Skin epidermis (tissue), 12 donors: ENCODE results near the gene EIPR1.

ENCODE experiments used
- H3K27ac ChIP-seq, 21 experiments: fragments of 200-600 bp; sonication (generic) in 11 of 21; one replicate each; pipeline ENCODE4 v1.5.0; 2020; ENCODE audit warnings: mild to moderate bottlenecking in 3 of 21, inconsistent platforms in 2 of 21, moderate library complexity in 2 of 21
- H3K4me3 ChIP-seq, 7 experiments: fragments of 200-600 bp; sonication (generic) in 2 of 7; one replicate each; pipeline ENCODE4 v1.5.0; 2020; ENCODE audit warnings: inconsistent platforms in 2 of 7, mild to moderate bottlenecking in 2 of 7, moderate library complexity in 1 of 7

Gene EIPR1

DNA sequence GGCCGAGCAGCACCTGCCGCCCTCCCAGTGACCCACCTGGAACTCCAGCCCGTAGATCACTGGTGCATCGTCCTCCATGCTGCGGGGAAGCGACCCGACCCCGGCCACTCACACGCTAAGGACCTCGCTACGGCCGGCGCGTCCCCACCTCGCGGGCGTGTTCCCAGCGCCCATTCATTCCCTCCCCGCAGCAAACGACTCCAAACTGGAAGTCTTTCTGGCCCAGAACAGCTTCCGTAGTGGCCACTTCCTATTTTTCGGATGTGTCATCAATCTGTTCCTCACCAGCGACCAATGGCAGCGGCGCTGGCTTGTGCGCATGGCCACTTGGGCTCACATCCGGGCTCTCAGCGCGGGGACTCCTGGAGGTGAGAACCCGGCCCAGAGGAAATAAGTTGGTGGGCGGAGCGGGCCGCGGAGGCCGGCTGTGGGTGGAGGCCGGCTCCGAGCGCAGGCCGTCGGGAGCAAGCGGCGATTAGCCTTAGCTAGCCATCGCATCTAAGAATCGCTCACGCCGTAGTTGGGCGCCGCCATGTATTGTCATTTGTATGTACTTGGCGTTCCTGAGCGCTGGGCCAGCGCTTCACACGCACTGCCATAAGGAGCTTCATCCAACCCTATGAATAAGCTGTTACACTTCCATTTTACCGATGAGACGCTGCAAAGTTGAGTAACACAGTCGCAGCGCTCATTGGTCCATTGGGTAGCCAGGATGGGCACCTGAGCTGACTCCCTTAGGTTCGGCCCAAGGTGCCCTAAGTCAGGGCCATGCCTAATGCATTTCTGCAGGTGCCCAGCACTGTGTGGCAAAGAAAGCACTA, at the start of gene EIPR1:
TSS of gene EIPR1 (minus strand) at position 207 of the 821 bp plus-strand sequence. CDS start at position 78, 129 bp downstream.
- Histone ChIP-seq H3K4me3 (peak within 1 kb of the TSS; percentile 70 to 98 (median 84)), H3K27ac (peak within 1 kb of the TSS in 20 of 21 experiments; percentile 56 to 93 (median 83))

- H3K27ac ChIP-seq, result no peak overlapping the region
- no peak overlapping the region for H3K4me3 ChIP-seq
Measured at GRCh38 chr2:3427272-3427671, 49.7 kb upstream of the EIPR1 start.

DNA sequence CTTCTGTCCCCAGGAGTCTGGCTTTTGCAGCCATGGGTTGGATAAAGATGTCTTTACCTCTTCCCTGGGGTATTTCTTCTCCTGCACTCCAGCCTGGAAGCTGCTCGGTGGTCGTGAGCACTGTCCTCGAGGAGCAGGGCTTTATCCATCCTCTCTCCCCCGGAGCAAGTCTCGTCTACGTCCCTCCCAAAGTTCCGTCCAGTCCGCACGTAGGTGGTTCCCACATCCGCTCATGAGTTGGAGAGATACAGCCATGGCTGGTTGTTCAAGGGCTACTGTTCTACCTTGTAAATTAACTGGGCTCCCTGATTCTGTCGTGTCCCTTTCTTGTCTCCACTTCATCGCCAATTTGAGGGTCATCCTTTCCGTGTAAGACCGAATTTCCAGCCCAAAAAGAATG, 49.0 kb upstream of the EIPR1 start:
- Histone ChIP-seq H3K4me3 (no peak overlapping the region), H3K27ac (no peak overlapping the region)

DNA sequence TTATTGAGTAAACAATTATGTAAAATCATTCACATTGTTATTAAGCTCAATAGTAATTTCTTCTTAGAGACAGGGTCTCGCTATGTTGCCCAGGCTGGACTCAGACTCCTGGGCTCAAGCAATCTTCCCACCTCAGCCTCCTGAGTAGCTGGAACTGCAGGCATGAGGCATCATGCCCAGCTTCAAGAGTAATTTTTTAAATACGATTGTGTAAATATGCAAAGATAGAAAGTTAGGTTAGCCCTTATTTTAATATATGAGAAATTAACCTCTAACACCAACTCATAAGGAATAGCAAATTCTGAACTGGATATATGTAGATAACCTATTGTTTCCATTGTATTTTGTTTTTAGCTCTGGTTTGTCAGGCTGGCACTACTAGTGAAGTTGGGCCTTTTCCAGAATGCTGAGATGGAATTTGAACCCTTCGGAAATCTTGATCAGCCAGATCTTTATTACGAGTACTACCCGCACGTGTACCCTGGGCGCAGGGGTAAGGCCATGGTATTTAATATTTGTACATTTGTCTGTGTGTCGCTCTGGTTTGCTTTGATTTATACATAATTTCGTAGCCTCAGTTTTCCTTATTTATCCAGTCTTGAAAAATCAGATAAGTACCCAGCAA, 46.7 kb upstream of the EIPR1 start:
- Histone ChIP-seq H3K4me3 (no peak overlapping the region), H3K27ac (no peak overlapping the region)

DNA sequence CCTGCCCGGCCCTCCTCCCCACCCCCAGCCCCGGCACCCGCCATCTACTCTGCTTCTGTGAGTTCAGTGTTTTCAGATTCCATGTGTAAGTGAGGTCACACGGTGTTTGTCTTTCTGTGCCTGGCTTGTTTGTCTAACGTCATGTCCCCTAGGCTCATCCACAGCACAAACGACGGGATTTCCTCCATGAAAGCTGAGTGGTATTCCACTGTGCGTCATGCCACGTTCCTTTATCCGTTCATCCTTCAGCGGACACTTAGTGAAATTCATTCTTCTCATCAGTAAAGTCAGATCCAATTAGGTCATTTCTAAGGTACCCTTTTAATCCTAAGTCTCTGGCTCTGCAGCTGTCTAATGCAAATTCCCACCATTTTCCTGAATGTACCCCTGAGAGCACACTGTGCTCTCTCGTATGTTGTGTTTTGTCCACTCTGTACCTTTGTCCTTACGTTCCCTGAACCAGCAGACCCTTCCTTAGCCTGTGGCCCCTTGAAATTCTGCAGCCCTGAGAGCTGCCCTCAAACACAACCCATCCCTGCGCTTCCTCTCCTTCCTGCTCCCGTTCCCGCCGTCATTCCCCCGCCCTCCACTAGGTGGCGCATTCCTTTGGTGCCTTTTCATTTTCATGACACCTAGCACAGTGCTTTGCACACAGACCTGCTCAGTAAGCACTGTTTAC, 46.0 kb upstream of the EIPR1 start:
- no peak overlapping the region for H3K4me3 ChIP-seq
- peak overlapping the region in 1 of 21 experiments; percentile 12 for H3K27ac ChIP-seq

GRCh38 chr2:3422161-3422779, 44.7 kb upstream of the EIPR1 start:
- Histone ChIP-seq H3K4me3 (no peak overlapping the region), H3K27ac (no peak overlapping the region)

DNA sequence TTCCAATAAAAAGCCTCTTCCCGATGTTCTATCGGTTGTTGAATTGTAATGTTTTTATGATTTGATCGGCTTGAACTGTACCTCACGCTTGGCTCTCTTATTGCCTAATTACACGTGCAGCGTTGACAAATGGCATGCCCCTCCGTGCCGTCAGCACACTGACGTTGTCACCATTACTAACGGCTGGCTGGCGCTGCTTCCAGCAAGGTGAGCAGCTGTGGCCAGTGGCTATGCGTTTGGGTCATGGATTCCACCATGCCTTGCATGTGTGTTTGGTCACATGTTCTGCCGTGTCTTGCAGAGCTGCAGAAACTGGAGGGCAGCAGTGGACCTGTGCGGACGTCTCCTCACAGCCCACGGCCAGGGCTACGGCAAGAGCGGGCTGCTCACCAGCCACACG, 44.0 kb upstream of the EIPR1 start:
- H3K27ac ChIP-seq, result no peak overlapping the region

GRCh38 chr2:3420769-3421397, 43.3 kb upstream of the EIPR1 start:
- H3K4me3 ChIP-seq, result no peak overlapping the region
- H3K27ac ChIP-seq, result no peak overlapping the region

More for the DNA sequence above, 44.0 kb upstream of the EIPR1 start:
- no peak overlapping the region for H3K4me3 ChIP-seq

DNA sequence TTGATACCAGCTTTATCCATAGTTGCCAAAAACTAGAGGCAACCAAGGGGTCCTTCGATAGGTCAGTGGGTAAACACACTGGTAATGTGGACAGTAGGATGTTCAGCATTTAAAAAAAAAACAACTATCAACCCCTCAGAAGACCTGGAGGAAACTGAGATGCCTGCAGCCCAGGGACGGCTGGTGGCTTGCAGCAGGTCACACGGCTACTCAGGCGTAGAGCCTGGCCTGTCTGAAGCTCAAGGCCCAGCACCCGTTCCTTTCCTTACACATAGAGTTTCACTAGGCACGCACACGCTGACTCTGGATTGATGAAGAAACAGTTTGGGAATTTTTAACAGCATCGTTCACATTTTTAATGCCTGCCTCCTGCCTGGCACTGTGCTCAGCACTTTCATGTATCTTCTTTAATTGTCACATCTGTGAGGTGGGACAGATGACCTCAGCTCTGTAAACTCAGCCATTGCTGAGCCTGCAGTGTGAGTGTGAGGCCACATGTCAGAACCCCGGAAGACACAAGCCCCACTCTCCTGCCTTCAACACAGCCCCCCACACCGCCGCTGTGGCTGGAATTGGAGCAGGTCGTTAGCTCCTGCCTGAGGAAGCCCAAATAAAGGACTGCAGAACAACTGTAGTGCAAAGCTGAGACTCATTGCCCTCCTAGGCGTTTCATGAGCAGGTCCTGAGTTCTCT, 42.6 kb upstream of the EIPR1 start:
- Histone ChIP-seq H3K4me3 (no peak overlapping the region), H3K27ac (no peak overlapping the region)

- no peak overlapping the region for H3K4me3 ChIP-seq
- H3K27ac ChIP-seq, result no peak overlapping the region
Measured at GRCh38 chr2:3418766-3419404, 41.3 kb upstream of the EIPR1 start.

DNA sequence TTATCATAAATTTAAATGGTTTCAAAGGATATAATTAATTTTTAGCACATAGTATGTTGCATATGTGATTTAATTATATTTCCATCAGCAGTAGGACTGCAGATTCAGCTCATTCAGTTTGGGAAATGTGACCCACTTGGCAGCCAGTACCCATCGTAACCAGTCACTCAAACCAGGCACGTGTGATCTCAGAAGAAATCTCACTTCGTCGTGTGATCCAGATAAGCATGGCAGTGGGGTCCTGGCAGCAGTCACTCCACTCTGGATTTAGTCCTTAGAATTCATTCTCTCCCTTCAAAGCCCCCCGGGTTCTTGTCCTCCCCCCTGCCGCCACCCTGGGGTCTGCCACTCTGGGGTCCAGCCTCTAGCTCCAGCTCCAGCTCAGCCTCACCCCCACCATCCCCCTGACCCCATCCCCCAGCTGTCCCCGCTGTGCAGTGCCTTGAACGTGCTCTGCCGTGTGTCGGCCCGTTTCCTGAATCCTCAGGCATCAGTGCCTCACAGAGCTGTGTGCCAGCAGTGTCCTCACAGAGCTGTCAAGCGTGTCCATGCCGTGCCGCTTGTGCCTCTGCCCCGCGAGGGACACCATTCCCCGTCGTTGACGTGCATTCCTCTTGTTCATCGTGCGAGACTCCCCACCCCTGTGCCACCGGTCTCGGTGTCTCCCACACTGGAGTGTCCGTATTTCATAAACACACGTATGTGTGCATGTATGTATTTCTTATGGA, 36.7 kb upstream of the EIPR1 start:
- no peak overlapping the region for H3K27ac ChIP-seq

DNA sequence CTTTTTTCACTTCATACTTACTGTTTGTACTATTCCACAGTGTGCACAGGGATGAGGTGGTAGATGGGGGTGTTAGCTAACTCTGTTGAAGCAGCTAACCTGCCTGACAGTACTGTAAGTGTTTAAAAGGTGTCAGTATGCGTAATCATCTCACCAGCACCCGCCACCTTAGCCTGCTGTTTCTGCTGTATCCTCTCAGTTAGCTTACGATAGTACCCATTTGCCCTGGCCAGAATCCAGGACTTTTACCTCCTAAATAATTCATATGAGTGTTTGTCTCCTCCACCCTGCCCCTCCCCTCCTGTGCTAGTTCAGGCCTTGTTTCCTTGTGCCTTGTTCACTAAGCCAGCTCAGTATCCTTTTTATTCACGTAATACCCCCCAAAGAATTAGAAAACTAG, 36.1 kb upstream of the EIPR1 start:
- no peak overlapping the region for H3K4me3 ChIP-seq
- H3K27ac ChIP-seq, result no peak overlapping the region

More for the DNA sequence above, 36.7 kb upstream of the EIPR1 start:
- H3K4me3 ChIP-seq, result no peak overlapping the region

DNA sequence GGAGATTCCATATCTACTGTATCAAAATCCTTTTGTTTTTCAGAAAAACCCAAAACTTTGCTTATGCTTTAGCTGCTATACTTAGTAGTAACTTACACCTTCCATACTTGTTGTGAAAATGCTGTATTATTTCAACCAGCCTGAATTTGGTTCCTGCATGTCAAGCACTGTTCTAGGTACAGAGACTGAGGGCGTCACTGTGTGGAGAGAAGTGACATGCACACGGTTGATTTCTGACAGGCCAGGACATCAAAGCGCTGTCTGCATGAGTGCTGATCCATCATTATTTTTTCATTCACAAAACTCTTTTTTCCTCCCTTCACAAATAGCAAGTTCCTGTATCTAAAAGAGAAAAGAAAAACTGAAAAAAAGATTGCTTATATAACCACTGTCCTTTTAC, 33.5 kb upstream of the EIPR1 start:
- H3K4me3 ChIP-seq, result no peak overlapping the region
- H3K27ac ChIP-seq, result no peak overlapping the region

DNA sequence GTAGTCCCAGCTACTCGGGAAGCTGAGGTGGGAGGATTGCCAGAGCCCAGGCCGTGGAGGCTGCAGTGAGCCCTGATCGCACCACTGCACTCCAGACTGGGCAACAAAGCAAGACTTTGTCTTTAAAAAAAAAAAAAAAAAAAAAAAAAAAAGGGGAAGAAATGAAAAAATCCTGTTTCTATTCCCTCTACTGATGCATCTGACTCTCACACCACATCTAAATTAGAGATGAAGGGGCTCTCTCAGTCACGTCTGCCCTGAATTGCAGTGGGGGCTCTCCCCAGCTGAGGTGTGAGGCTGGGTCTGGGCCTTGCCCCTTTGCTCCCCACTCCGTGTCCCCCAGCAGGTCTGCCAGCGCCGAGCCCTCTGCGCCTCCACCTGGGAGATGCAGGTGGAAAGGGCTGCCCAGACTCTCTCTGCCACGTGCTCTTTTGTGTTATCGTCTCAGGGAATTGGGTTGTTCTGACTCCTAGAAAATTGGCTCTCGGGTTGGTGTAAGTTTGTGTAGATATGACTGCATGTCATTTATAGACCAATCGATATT, 32.1 kb upstream of the EIPR1 start:
- Histone ChIP-seq H3K27ac (no peak overlapping the region), H3K4me3 (no peak overlapping the region)

- no peak overlapping the region for H3K27ac ChIP-seq
- no peak overlapping the region for H3K4me3 ChIP-seq
Measured at GRCh38 chr2:3408781-3409180, 31.2 kb upstream of the EIPR1 start.

GRCh38 chr2:3406501-3406900, 28.9 kb upstream of the EIPR1 start:
- no peak overlapping the region for H3K4me3 ChIP-seq
- peak overlapping the region in 2 of 21 experiments; percentile 26 to 66 for H3K27ac ChIP-seq

- H3K27ac ChIP-seq, result peak overlapping the region in 4 of 21 experiments; percentile 8 to 66 (median 38)
- no peak overlapping the region for H3K4me3 ChIP-seq
Measured at GRCh38 chr2:3405876-3406275, 28.3 kb upstream of the EIPR1 start.

DNA sequence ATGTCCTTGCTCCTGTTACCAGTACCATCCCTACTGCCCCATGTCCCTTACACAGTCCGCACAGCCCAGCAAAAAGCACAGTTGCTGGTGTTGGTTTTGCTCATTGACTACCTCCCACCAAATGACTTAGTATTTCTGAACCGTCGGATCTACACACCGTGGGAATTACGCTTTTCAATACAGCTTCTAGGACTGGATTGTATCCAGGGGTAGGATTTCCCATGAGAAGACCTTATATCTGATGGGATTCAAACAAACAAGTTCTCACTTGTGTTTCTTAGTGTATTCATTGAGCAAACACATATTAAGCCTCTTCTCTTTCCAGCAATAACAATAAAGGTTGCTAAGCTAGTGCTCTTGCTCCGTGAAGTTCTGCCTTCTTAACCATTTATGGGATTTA, 27.7 kb upstream of the EIPR1 start:
- no peak overlapping the region for H3K4me3 ChIP-seq
- H3K27ac ChIP-seq, result peak overlapping the region in 4 of 21 experiments; percentile 8 to 66 (median 38)
